H54 (cell line): Measurements from ENCODE around the gene NPAS2.

Experiments
- DNase-seq: peaks from one replicate; pipeline ENCODE4 v3.0.0; 2011; ENCODE audit warnings: low spot score, mixed read lengths; ENCODE audit not compliant: insufficient read length
- FAIRE-seq: peaks from 3 replicates; lab custom pipeline; 2011; peaks lifted over from hg19 to GRCh38; lab: Jason Lieb, UNC
- POLR2A ChIP-seq: IDR thresholded peaks from 2 replicates; pipeline ENCODE4 v1.6.1; 2011; ENCODE audit warnings: low read depth, mild to moderate bottlenecking, low read length

Gene NPAS2

DNA sequence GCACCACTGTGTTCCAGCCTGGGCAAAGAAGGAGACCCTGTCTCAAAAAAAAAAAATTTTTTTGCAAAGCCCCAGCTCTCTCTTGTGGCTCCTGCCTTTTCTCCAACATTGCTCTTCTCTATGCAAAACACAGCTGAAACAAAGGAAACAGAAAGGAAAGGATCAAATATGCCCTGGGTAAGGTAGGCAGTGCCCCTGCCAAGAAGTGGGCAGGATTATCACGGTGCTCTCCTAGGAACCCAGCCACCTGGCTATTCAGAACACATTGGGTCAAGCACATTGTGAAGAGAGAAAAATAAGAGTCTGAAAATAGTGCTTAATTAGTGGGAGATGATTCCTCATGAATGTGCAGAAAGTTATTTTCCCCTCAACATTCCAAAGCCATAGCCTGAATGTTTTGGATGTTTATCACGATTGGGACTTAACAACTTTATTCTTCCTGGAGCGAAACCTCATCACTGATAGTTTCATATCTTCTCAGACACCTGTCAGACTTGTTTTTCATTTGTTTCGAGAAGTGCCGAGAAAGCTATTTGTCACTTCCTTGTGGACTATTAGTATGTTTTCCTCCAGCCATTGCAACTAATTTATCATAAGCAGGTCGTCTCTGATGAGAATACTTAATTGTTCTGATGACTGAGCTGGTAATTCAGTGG, 139.4 kb downstream of the NPAS2 start:
- no peak for TF ChIP-seq POLR2A
- no peak for FAIRE-seq
- no peak for DNase-seq

DNA sequence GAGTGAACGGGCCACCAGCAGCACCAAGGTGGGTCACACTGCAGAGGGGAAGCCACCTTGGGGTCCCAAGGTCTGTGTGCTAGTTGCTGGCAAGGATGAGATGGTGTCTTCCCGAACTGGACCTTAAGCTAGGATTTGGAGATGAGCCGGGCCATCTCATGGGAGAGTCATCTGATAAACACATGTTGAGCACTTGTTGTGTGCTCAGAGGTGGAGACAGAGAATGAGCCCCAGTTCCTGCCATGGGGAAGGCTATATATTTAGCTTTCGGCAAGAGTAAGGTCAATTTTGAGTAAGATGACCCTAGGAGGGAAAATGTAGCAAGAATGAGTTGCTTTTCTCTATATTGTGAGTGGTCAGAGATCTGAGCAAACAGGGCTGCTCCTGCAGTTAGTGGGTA, 140.7 kb downstream of the NPAS2 start:
- FAIRE-seq (no peak), DNase-seq (no peak)
- TF ChIP-seq POLR2A = no peak

DNA sequence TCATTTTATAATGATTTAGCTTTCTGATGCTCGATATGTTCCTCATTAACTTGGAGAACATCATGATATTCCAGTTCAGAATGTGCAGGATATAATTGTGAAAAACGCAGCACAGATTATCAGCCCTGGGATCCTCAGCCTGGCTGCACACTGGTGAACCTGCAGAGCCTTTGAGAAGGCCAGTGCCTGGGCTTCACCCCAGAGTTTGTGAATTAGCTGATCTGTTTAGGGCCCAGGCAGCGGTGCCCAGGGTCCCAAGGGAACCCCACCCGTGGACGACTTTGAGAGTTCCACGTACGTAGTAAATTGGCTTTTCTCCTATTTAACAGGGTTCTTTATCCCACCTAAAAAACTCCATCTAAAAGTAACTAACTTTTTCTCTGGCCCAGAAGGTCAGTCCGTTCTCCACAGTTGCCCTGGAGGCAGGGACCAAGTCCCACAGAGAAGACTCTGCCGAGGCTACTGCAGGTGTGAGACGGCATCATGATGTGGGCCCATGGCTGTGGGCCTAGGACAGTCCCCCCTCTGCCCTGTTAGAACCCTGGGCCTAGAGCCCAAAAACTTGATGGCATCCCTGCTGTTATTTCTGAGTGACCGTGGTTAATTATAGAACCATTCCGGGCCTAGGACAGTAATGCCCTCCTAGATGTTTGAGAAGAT, 142.6 kb downstream of the NPAS2 start:
- FAIRE-seq = no peak
- DNase-seq = no peak
- no peak for TF ChIP-seq POLR2A

DNA sequence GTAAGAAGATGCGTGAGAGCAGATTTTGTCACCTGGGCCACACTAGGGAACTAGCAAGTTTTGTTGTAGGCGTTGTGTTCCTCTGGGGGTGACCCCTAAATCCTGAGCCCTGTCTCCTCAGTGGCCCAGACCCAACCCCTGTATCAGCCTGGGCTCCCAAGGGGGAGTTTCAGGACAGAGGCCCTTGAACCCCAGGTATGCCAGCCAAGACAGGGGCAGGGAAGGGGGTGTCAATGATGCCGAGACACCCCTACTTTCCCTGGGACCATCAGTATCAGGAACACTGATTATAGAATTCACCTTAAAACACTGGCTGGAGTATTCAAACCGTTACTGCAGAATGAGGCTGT, 143.1 kb downstream of the NPAS2 start:
- DNase-seq (no peak), FAIRE-seq (no peak)
- no peak for TF ChIP-seq POLR2A

DNA sequence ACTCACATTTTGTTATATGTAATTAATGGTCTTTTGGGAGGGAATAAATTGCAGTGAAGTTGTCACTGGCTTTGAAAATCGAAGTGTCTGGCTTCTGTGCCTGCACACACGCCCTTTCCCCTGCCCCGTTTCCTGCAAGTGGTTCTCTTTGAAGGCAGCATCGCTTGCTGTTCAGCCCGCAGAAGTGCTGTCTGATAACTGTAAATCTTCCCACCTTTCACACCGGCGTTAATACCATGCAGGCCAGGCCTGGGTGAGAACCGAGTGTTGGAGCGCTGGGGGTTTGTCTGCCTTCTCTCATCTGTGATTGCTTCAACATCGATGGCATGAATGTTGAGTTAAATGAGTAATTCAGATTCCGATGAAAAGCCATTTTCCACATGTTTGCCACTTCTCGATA, 144.3 kb downstream of the NPAS2 start:
- FAIRE-seq = no peak
- no peak for DNase-seq
- TF ChIP-seq POLR2A = no peak

DNA sequence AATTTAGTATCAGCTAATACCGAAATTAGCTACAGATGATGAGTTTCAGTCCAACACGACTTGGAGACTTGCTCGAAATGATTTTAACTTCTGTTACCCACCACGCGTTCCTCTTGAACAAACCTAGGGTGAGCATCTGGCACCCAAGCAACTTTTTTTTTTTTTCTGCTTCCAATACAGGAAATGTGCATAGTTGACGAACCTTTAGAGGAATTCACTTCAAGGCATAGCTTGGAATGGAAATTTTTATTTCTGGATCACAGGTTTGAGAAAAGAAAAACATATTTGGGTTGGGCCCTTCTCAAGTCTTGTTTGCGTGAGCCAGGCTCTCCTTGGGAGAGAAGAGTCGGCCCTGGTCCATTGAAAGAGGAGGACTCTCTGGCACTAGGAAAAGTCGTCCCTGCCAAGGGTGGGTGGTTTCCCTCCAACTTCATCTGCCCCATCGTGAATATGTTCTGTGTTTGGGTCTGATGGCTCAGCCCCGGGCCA, 144.8 kb downstream of the NPAS2 start:
- DNase-seq (no peak), FAIRE-seq (no peak)
- no peak for TF ChIP-seq POLR2A

DNA sequence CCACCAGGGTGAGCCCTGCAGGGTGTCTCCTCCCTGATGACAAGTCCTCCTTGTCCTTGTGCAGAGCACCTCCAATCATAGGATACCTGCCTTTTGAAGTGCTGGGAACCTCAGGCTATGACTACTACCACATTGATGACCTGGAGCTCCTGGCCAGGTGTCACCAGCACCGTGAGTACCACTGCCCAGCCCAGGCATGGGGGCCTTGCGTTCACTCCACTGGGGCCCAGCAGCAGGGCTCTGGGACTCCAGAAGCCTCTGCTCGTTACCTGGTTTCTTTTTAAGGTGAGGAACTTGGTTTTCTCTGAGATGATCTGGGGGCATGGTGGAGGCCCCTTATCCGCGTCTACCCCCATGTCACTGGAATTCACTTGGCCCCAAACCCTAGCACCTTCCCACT, 145.7 kb downstream of the NPAS2 start:
- no peak for FAIRE-seq
- no peak for DNase-seq
- TF ChIP-seq POLR2A = no peak

DNA sequence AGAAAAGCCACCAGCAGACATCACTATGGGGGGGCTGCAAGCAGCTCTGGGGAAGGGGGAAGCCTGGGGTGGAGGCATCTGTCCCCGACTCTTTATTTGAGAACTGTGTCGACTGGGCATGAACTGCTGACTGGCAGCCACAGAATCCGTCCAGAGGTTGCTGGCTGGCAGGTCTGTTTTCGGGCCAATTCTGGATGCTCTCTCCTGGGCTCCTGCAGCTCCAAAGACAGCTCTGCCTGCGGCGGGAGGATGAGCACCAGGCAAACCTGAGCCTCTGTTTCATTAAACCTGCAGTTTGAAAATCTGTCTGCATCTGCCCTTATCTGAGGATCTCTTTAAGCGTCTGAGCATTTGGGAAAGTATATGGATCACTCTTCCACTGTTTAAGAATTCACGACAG, 147.8 kb downstream of the NPAS2 start:
- FAIRE-seq = no peak
- TF ChIP-seq POLR2A = no peak
- no peak for DNase-seq

DNA sequence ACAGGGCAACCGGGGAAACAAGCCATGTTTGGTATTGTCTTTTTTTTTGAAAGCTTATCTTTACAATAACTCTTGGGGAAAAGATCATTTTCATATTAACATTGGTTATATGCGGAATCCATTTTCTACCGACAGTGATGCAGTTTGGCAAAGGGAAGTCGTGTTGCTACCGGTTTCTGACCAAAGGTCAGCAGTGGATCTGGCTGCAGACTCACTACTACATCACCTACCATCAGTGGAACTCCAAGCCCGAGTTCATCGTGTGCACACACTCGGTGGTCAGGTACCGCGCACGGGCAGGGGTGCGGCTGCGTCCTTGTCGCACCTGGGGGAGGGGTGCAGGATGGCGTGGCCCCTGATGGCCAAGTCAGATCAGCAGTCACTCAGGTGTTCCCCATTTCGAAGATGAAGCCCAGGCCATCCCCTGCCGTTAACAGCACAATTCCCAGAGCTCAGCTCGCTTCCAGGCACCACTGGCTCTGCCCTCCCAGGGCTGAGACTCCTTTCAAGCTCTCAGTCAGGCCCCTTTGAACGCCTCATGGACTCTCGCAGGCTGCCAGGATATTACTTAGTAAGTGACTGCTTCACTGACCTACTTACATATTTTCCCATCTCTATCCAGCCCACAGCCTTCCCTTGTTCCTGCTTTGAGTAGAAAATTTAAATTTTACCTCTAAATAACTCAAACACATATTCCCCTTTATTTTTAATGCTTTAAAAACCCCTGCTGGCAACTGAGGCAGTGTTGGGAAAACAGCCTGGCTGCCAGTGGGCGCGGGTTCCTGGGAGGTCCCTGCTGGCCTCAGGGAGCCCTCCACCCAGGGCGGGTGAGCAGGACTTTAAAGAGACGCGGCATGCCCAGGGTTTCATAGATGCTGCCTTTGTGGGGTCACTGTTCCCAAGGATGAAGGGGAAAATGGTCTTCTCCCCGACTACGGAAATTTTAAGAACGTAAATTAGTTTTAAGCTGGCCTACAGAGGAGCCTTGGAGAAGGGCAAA, 148.5 kb downstream of the NPAS2 start:
- no peak for FAIRE-seq
- no peak for TF ChIP-seq POLR2A
- no peak for DNase-seq

DNA sequence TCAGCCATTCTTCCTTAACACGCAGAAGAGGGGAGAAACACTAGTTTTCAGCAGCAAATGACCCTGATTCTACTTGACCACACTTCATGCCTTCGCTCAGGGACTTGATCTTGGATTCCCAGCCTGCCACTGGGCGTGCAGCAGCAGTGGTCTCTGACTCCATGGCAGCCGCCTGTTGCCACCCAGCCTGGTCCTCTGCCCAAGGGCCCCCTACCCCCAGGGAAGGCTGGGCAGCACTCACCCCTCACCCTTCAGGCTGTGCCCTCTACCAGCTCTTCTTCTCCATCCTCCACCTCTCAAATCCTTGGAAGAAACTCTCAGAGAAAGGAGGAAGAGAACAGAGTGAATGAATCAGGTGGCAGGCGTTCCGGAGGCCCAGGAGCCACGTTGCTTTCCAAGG, 150.1 kb downstream of the NPAS2 start:
- DNase-seq = no peak
- no peak for FAIRE-seq
- TF ChIP-seq POLR2A = no peak

DNA sequence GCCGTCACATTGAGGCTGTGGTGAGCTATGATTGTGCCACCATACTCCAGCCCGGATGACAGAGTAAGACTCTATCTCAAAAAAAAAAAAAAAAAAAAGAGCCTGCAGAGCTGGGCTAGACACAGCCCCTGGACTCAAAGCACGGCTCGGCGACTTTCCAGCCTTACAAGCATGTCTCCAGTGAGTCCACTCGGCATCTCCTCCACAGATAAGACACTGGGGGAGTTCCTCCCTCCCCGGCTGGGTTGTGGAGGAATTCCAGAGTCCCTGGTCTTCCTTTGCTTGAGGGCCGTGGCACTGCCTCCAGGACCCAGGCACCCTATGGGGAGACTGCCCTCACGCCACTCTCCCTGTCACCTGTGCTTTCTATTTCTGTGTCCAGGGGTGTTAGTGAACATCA, 151.3 kb downstream of the NPAS2 start:
- no peak for DNase-seq
- no peak for FAIRE-seq
- no peak for TF ChIP-seq POLR2A

DNA sequence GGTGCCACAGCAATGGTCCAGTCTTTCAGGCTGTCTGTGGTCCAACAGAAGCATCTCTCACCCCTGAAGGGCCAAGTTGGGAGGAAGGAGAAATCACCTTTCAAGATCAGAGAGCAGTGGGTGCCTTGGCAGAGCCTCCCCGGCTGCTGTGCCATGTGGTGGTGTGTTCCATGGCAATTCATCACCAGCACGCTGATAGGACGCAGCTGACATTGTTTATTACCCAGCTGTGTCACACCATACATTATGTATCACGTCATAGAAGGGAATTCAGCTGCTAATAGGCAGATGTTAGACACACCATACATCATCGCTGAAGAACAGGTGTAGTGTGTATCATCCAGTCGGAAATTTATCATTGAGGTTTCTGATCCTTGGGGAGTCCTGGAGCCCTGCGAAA, 152.5 kb downstream of the NPAS2 start:
- no peak for TF ChIP-seq POLR2A
- FAIRE-seq (no peak), DNase-seq (no peak)

DNA sequence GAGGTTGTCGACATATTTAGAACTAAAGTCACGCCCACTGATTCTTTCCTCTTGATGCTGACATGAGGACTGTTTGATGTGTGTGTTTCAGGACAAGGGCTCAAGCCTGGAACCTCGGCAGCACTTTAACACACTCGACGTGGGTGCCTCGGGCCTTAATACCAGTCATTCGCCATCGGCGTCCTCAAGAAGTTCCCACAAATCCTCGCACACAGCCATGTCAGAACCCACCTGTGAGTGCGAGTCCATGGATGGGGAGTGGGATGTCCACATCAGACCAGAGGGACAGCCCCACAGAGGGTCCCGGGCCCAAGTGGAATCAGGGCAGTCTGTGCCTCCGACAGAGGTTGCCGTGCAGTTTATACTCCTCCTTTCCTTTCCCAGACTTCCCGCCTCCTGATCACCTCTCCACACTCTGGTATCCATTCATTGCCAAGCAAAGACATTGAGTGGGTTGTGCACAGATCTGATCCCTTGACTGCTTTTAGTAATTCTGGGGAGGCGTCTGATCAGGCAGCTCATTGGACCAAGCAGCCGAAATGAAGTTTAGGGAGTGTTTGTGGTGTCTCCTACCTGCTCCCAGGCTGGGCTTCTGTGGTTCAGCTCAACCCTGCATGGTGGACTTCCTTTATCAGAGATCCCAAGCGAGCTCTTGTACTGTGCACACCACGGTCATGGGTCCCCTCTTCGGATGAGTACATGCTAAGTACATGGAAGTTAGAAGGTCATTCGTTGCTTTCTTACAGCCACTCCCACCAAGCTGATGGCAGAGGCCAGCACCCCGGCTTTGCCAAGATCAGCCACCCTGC, 155.0 kb downstream of the NPAS2 start:
- FAIRE-seq = no peak
- no peak for DNase-seq

DNA sequence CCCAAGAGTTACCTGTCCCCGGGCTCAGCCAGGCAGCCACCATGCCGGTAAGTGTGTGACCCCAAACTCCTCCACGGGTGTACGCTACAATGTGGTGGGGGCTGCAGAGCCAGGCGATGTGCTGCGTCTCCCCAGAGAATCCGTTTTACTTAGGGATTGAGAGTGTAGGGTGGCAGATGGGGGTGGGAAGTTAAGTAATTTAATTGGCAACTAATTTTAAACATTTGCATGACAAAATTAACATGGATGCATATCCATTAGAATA, 155.5 kb downstream of the NPAS2 start:
- TF ChIP-seq POLR2A = no peak
- DNase-seq (no peak), FAIRE-seq (no peak)

More for the DNA sequence above, 155.0 kb downstream of the NPAS2 start:
- no peak for TF ChIP-seq POLR2A
